WTC11 (cell line): ENCODE results near the gene CNOT8.

Source experiments
- CTCF ChIP-seq: fragments of 200-600 bp; IDR thresholded peaks from 2 replicates; pipeline ENCODE4 v1.8.0; 2022; ENCODE audit warnings: antibody characterized with exemption
- FOXP1 ChIP-seq: sonication (generic); formaldehyde crosslinking; IDR thresholded peaks from 2 replicates; pipeline ENCODE4 v1.8.0; 2022; ENCODE audit warnings: missing genetic modification reagents, mild to moderate bottlenecking, moderate library complexity, borderline replicate concordance
- SP1 ChIP-seq: sonication (generic); formaldehyde crosslinking; conservative IDR thresholded peaks from 2 replicates; pipeline ENCODE4 v1.8.1; 2022; ENCODE audit warnings: missing genetic modification reagents
- TEAD1 ChIP-seq: sonication (generic); formaldehyde crosslinking; IDR thresholded peaks from 2 replicates; pipeline ENCODE4 v1.8.0; 2022; ENCODE audit warnings: mild to moderate bottlenecking, missing genetic modification reagents
- USF2 ChIP-seq: sonication (generic); formaldehyde crosslinking; IDR thresholded peaks from 2 replicates; pipeline ENCODE4 v1.8.1; 2023; ENCODE audit warnings: mild to moderate bottlenecking, missing genetic modification reagents, moderate library complexity
- TF ChIP-seq, protein P1 (sequence below): sonication (generic); formaldehyde crosslinking; IDR thresholded peaks from 2 replicates; pipeline ENCODE4 v1.8.1; 2022; ENCODE audit warnings: low read depth, missing genetic modification reagents, borderline replicate concordance
- TF ChIP-seq, protein P2 (sequence below): fragments of 250-450 bp; sonication (Bioruptor Pico); IDR thresholded peaks from 2 replicates; pipeline ENCODE4 v2.1.2; 2022; ENCODE audit warnings: mild to moderate bottlenecking, moderate library complexity

DNA sequence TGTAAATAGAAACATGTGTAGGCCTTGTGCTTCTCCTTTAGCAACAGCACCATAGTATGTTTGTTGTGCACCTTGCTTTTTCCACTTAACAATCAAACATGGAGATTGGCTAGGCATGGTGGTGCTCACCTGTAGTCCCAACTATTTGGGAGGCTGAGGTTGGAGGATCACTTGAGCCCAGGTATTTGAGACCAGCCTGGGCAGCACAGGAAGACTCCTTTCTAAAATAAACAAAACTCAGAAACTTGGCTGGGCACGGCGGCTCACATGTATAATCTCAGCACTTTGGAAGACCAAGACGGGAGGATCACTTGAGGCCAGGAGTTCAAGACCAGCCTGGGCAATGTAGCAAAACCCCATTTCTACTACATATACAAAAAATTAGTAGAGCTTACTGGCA lies 7.1 kb upstream of the CNOT8 start:
- TF ChIP-seq FOXP1 (CRISPR knock-in tag) = no peak
- TF ChIP-seq USF2 (CRISPR knock-in tag) = no peak
- TF ChIP-seq, protein P1, sequence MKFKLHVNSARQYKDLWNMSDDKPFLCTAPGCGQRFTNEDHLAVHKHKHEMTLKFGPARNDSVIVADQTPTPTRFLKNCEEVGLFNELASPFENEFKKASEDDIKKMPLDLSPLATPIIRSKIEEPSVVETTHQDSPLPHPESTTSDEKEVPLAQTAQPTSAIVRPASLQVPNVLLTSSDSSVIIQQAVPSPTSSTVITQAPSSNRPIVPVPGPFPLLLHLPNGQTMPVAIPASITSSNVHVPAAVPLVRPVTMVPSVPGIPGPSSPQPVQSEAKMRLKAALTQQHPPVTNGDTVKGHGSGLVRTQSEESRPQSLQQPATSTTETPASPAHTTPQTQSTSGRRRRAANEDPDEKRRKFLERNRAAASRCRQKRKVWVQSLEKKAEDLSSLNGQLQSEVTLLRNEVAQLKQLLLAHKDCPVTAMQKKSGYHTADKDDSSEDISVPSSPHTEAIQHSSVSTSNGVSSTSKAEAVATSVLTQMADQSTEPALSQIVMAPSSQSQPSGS = no peak
- TF ChIP-seq CTCF = no peak
- no peak for TF ChIP-seq TEAD1 (CRISPR knock-in tag)
- TF ChIP-seq, protein P2, sequence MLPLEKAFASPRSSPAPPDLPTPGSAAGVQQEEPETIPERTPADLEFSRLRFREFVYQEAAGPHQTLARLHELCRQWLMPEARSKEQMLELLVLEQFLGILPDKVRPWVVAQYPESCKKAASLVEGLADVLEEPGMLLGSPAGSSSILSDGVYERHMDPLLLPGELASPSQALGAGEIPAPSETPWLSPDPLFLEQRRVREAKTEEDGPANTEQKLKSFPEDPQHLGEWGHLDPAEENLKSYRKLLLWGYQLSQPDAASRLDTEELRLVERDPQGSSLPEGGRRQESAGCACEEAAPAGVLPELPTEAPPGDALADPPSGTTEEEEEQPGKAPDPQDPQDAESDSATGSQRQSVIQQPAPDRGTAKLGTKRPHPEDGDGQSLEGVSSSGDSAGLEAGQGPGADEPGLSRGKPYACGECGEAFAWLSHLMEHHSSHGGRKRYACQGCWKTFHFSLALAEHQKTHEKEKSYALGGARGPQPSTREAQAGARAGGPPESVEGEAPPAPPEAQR (CRISPR knock-in tag) = no peak
- TF ChIP-seq SP1 (CRISPR knock-in tag) = no peak
